Measurements from ENCODE around the gene SELENOW.

DNA sequence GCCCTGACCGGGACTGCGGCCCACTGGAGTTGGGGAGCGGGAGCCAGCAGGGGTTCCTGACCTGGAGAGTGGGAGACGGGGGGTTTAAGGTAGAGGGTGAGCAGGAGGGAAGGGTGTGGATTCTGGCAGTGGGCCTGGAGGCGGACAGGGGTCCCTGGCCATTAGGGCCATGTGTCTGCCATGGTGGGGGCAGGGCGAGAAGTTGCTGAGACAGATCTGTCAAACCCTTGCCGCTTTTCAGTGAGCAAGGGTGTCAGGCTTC lies 12.2 kb upstream of the SELENOW start:
- TF ChIP-seq, protein P1, sequence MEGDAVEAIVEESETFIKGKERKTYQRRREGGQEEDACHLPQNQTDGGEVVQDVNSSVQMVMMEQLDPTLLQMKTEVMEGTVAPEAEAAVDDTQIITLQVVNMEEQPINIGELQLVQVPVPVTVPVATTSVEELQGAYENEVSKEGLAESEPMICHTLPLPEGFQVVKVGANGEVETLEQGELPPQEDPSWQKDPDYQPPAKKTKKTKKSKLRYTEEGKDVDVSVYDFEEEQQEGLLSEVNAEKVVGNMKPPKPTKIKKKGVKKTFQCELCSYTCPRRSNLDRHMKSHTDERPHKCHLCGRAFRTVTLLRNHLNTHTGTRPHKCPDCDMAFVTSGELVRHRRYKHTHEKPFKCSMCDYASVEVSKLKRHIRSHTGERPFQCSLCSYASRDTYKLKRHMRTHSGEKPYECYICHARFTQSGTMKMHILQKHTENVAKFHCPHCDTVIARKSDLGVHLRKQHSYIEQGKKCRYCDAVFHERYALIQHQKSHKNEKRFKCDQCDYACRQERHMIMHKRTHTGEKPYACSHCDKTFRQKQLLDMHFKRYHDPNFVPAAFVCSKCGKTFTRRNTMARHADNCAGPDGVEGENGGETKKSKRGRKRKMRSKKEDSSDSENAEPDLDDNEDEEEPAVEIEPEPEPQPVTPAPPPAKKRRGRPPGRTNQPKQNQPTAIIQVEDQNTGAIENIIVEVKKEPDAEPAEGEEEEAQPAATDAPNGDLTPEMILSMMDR (IDR thresholded peaks at IDR 0.05), result no peak
- TF ChIP-seq POLR2AphosphoS5 (IDR thresholded peaks at IDR 0.05) (no peak), POLR2A (IDR thresholded peaks at IDR 0.05; ENCODE audit: low read depth) (no peak), EP300 (IDR thresholded peaks at IDR 0.05) (no peak)

Data from esophagus muscularis mucosa (tissue), 4 donors.